ENCODE measurements around the gene NTF4.
"Not testable (repeated sequence)": the region's sequence is repeated elsewhere in the genome, so short reads cannot be mapped to it uniquely, and the experiment has no call there.

DNA sequence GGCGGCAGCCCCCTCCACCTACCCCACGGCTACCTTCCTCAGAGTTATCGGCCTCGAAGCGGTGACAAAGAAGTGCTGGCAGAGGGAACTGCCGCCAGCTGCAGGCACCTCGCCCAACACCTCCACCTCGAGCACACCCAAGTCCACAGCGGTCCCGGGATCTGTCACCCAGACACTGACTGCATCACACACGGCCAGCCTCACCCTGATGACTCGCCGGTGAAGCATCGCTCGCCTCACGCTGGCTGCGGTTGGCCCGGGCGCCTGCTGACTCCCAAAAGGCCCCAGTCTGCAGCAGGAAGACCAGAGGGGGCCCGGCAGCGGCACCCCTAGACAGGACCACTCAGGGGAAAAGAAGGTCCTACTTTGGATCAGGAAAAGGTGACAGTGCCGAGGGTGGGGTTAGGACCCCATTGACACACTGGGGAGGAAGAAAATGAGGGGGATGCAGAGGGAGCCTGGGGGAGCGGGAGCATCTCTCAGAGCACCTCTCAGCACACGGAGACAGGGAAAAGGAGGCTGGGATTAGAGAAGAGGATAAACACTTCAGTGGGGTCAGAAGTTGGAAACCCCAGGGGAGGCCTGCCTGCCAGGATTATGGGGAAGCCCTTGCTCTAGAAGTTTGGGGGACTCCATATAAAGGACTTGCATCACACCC is 14.1 kb downstream of the NTF4 start:
- TF ChIP-seq, protein P1, sequence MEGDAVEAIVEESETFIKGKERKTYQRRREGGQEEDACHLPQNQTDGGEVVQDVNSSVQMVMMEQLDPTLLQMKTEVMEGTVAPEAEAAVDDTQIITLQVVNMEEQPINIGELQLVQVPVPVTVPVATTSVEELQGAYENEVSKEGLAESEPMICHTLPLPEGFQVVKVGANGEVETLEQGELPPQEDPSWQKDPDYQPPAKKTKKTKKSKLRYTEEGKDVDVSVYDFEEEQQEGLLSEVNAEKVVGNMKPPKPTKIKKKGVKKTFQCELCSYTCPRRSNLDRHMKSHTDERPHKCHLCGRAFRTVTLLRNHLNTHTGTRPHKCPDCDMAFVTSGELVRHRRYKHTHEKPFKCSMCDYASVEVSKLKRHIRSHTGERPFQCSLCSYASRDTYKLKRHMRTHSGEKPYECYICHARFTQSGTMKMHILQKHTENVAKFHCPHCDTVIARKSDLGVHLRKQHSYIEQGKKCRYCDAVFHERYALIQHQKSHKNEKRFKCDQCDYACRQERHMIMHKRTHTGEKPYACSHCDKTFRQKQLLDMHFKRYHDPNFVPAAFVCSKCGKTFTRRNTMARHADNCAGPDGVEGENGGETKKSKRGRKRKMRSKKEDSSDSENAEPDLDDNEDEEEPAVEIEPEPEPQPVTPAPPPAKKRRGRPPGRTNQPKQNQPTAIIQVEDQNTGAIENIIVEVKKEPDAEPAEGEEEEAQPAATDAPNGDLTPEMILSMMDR (conservative IDR thresholded peaks at IDR 0.05), result not testable (repeated sequence)
- TF ChIP-seq ZFX (IDR thresholded peaks at IDR 0.05), result not testable (repeated sequence)

Data from C4-2B (cell line).